CD4-positive, alpha-beta T cell treated with Interleukin-6 at 100 ng/mL for 8 hours (primary cell): ENCODE measurements around the gene TMEM213.

Experiments
- DNase-seq: peaks from one replicate; pipeline ENCODE4 v3.0.0-alpha.2; 2020; ENCODE audit warnings: mixed read lengths, low spot score

The TMEM213 gene

DNA sequence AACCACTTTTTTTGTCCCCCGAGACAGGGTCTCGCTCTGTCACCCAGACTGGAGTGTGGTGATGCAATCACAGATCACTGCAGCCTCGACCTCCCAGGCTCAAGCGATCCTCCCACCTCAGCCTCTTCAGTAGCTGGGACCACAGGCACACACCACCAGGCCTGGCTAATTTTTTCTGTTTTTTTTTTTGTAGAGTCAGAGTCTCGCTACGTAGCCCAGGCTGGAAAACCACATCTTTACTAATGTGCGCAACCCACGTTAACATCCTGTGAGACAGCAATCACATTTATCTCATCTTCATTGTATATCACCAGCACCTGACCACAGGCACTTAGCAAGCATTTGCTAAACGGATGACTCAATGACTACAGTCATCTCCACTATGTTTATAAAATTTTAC lies 78.0 kb downstream of the TMEM213 start:
- peak; percentile 64 for DNase-seq

- no peak for DNase-seq
Measured at GRCh38 chr7:138876326-138876725, 78.5 kb downstream of the TMEM213 start.

DNA sequence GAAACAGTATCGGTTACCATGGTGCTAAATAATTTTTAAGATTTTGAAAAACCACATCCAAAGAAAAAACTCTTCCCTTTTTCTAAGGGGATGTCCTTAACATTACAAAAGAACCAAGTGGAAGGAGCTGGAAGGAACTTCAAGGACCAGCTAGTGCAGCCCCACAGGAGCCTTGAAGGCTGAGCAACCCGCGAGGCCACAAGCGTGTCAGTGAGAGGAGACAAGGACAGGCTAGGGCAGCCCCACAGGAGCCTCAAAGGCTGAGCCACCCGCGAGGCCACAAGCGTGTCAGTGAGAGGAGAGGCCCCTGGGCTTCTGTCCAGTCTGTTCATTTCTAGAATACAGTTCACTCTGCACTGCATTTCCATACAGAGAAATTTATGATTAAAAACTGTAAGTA lies 80.3 kb downstream of the TMEM213 start:
- DNase-seq, result no peak

DNA sequence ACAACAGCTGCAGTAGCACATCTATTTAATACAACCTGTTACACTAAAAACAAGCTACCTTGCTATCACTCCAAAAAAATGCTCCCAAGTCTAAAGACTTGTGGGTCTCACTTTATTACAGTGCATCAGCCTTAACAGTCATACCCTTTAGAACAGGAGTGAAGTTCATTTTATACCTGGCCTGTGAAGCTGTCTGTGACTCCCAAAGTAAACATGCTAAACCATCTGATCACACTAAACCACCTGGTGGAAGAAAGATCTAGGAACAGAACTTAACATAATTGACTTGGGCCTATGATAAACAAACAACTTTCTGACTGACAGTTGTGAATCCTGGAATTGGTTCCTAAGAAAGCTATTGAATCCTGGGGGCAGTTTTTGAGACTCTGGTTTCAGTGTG lies 81.1 kb downstream of the TMEM213 start:
- no peak for DNase-seq

DNA sequence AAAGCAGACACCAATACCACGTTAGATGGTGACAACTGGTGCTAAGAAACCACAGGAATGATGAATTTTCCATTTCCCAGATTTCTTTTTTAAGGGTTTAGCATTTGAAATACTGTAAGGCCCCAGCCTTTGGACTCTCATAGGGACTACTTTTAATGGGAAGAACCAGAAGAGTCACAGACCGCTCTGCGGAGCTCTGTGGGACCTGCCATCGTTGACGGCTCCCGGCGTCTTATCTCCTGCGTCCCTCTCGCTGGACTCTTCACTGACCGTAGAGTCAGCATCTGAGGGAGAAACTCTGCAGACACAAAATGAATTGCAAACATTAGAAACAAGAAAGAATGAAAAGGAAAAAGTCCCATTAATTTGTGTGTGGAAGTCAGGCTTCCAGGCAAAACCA lies 81.6 kb downstream of the TMEM213 start:
- no peak for DNase-seq

DNA sequence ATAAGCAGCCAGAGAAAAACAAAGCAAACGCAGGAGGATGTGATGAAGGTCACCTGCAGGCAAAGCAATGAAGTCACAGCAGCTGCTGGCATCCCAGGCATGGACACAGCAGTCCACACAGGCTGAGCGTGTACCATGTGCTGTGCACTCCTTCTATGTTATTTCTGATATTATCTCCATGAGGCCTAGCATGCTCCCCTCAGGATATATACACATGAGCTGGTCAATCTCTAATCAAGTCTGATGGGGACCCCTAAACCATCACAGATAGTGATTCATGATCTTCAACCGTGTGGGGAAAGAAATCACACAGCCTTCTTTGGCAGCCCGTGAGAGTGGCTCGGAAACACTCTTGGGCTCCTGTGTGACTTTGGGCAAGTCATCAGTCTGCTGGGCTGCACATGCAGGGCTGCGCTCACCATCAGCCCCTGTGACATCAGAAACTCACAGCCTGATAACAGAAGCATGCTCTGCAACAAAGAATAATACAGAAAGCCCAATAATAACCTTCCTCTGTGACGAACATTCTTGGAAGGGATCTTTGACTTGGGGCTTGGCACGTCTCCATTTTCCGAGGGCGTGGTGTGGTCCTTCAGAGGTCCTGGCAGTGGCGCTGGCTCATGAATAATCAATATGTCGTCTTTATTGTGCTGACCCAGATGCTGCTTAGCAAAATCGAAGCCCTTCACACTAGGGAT lies 83.2 kb downstream of the TMEM213 start:
- DNase-seq, result no peak

- DNase-seq, result no peak
Measured at GRCh38 chr7:138881579-138882188, 83.9 kb downstream of the TMEM213 start.

- no peak for DNase-seq
Measured at GRCh38 chr7:138882249-138882648, 84.5 kb downstream of the TMEM213 start.

GRCh38 chr7:138885383-138886147 lies 87.8 kb downstream of the TMEM213 start:
- no peak for DNase-seq

GRCh38 chr7:138886501-138886917 lies 88.7 kb downstream of the TMEM213 start:
- peak; percentile 74 for DNase-seq

- DNase-seq, result no peak
Measured at GRCh38 chr7:138887085-138887710, 89.4 kb downstream of the TMEM213 start.
